GM21529 (cell line): ENCODE measurements around the gene NR1H2.

Experiments
- ATAC-seq: cut with Tn5 transposase; IDR thresholded peaks from one replicate; pipeline ENCODE4 v1.9.1; 2021; ENCODE audit not compliant: unreplicated experiment

Gene NR1H2

DNA sequence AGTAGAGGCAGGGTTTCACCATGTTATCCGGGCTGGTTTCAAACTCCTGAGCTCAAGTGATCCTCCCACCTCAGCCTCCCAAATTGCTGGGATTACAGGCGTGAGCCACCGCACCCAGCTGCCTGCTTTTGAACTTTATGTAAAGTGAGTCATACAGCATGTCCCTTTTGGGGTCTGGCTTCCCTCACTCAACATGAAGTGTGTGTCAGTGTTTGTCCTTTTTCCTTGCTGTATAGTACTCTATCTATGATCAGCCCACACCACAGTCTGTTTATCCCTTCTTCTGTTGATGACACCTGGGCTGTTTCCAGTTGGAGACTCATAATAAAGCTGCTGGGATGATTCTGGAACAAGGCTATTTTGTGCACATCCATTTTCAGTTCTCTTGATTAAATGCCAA, 44.6 kb downstream of the NR1H2 start:
- ATAC-seq: no peak

DNA sequence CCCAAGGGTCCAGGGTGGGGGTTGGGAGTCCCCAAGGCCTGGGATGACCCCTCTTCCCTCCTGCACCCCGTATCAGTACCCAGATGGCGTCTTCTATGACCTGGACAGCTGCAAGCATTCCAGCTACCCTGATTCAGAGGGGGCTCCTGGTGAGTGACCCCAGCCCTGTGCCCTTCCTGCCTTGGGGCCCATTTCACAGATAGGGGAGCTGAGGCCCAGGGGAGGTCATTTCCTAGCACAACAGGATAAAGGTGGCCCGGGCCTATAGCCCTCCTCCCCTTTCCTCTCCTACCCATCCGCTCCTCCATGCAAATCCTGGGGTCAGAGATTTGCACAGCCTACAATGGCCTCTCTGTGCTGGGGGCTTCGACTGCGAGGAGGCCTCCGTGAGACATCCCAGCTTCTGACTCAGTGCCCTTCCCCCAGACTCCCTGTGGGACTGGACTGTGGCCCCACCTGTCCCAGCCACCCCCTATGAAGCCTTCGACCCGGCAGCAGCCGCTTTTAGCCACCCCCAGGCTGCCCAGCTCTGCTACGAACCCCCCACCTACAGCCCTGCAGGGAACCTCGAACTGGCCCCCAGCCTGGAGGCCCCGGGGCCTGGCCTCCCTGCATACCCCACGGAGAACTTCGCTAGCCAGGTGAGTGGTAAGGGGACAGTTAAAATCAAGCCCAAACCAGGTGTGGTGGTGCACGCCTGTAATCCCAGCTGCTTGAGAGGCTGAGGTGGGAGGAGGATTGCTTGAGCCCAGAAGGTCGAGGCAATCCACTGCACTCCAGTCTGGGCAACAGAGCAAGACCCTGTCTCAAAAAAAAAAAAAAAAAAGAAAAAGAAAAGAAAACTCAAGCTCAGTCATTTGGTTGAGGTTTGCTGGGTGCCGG, 46.4 kb downstream of the NR1H2 start:
- no peak for ATAC-seq

DNA sequence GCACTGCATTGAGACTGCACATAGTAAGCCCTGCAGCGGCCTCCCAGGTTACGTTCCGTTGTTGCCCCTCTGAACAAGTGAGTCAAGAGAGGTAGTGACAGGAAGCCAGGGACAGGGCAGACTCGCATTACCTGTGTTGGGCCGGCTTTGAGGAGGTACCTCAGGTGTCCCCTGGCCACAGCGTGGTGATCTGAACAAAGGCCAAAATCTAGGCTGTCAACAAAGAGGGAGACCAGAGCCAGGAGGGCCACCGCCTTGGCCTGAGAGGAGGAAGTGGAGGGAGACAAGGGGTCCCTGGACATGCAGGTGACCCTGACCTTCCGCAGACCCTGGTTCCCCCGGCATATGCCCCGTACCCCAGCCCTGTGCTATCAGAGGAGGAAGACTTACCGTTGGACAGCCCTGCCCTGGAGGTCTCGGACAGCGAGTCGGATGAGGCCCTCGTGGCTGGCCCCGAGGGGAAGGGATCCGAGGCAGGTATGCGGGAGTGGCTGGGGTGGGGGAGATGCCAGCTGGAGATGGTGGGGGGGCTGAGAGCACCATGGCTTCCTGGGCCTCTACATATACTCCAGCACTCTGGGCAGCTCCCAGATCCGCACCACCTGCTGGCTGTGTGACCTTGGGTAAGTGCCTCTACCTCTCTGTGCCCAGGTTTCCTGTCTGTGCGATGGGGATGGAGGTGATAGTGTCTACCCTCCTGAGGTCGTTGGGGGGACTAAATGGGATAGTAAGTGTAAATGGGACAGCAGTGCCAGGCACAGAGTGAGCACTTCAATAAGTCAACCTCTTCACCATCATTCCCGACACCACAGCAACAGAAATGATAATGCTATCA, 47.2 kb downstream of the NR1H2 start:
- no peak for ATAC-seq

DNA sequence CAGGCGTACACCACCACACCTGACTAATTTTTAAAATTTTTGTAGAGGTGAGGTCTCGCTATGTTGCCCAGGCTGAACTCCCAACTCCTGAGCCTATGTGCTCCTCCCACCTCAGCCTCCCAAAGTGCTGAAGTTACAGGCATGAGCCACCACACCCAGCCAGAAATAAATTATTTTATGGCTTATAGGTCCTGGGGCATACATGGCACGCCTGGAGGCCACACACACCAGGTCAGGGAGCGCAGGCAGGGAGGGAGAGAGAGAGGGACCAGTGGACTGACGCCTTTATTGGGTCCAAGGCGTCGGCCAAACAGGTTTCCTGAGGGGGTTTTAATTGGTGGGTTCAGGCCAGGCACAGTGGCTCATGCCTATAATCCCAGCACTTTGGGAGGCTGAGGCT, 49.3 kb downstream of the NR1H2 start:
- ATAC-seq: no peak

DNA sequence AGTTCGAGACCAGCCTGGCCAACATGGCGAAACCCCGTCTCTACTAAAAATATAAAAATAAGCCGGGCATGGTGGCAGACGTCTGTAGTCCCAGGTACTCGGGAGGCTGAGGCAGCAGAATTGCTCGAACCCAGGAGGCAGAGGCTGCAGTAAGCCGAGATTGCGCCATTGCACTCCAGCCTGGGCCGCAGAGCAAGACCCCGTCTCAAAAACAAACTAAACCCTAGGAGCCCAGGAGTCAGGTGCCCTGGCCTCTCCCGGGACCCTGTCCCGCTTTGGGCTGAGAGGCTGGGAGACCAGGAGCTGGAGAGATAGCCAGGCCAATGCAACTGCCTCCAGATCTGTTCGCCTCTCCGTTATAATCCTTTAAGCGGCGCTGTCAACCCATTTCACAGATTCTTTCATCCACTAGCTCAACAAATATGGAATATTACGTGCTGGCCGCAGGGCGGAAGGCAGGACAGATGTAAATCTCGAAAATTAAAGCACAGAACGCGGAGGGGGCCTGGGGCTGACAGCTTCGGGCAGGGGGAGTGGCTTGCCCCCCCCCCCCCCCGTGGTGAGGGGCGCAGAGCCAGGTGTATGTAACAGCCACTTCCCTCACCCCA, 51.2 kb downstream of the NR1H2 start:
- no peak for ATAC-seq

DNA sequence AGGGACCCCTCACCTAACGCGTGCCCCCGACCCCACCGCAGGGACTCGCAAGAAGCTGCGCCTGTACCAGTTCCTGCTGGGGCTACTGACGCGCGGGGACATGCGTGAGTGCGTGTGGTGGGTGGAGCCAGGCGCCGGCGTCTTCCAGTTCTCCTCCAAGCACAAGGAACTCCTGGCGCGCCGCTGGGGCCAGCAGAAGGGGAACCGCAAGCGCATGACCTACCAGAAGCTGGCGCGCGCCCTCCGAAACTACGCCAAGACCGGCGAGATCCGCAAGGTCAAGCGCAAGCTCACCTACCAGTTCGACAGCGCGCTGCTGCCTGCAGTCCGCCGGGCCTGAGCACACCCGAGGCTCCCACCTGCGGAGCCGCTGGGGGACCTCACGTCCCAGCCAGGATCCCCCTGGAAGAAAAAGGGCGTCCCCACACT, 51.8 kb downstream of the NR1H2 start:
- no peak for ATAC-seq

DNA sequence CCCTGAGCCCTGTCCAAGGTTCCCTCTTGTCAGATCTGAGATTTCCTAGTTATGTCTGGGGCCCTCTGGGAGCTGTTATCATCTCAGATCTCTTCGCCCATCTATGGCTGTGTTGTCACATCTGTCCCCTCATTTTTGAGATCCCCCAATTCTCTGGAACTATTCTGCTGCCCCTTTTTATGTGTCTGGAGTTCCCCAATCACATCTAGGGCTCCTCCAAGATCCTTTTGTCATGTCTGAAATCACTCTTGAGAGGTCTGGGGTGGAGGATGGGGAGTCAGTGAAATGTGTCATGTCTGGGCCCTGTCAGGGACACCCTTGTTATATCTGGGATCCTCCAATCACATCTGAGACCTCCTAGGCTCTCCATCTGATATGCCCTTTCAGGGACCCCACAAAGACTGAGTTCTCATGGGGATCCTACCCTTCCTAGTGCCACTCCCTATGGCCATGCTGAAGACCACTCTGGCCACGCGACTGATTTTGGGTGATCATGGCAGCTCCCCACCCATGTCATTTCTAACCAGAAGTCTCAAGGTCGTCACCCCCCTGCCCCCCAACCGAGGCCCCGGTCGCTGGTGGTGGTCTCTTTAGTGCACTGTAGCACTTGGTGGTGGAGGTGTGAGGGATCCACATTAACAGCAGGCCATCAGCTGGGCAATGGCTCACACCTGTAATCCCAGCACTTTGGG, 52.7 kb downstream of the NR1H2 start:
- ATAC-seq: no peak

DNA sequence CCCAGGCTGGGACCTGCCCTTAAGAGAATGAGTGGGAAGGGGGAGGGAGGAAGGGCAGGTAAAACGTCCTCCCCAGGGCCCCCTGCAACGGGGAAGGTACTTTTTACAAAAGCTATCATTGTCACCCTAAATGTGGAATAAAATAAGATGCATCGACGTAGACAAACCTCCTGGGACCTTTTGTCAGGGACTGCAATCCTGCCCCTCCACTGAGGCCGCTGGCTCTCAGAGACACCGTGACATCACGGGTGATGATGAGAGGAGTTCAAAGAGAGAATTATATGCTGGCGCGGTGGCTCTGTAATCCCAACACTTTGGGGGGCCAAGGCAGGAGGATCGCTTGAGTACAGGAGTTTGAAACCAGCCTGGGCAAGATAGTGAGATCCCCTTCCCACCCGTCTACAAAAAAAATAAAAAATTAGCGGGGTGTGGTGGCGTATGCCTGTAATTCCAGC, 54.7 kb downstream of the NR1H2 start:
- no peak for ATAC-seq

DNA sequence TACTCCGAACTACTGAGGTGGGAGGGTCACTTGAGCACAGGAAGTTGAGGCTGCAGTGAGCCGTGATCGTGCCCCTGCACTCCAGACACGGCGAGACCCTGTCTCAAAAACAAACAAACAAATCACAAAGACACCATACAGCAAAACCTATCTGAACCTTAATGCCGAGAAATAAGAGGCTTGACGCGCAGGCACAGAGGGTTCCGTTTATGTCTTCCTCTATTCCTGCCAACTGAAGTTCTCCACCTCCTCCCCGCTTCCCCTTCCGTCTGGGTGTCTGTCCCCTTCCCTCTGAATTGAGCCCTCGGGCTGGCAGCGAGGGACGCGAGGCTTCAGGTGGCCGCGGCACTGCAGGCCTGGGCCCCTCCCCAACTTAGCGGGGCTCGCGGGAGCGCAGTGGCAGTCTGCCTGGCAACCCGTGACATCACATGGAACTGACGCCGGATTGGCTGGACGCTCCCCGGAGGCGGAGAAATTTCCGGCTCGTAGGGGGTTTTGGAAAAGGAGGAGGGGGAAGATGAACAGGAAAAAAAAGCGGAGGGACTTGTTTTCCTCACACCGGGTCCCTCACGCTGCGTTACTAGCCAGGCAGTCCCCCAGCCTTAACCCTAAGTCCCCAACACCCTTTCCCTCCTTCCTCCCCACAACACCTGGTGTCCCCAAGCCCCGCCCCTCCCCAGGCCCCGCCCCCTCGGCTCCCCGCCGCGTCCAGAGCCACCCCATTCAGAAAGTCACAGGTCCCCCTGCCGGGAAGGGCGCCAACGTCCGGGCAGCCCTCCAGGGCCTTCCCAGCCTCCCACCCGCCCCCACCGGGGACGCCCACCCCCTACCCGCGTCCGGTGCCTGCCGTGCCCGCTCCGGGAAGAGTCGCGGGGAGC, 55.3 kb downstream of the NR1H2 start:
- ATAC-seq: peak; percentile 62

DNA sequence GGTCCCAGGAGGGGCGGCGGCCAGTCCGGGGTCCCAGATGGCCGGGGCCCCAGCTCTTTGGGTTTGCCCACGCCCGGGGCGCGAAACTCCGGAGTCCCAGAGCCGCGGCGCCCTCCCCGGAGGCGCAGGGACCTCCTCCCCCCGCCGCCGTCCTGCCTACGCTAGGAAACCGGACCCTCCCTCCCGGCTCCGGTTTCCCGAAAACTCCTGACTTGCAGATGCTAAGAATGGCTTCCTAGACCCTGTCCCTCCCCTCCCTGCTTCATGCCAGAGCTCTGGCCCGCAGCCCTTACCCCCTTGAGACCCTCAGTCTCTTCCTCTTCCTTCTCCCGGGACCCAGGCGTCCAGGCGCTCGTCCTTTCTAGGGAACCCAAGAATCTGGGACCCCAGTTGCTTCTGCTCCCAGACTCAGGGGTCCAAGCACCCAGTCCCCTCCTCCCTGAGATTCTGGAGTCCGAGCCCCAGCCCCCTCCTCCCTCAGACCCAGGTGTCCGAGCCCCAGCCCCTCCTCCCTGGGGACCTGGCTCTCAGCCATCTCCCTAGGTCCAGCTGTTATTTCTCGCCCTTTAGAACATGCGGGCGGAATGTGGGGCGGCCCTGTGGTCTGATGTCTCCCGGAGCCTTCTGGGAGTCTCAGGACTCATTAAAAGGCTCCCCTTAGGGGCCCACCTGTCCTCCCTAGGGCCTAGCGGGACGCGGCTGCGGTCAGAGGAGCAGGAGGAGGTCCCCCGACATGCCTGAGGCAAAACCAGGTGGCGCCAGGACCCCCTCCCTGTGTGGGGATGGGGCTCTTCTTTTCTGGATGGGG, 56.2 kb downstream of the NR1H2 start, which contains the start of gene MYBPC2:
MYBPC2 (plus strand) TSS at position 672 of the 808 bp plus-strand sequence; CDS start at position 734, 62 bp downstream.
- no peak for ATAC-seq
